ENCODE data around the gene CFAP298. TPM values are rescaled to one million over a fixed set of nuclear protein-coding genes. Genes with fewer than 3 reads are reported as not detected.
"Not testable (repeated sequence)": the region's sequence is repeated elsewhere in the genome, so short reads cannot be mapped to it uniquely, and the experiment has no call there.

The CFAP298 gene
- total RNA-seq, 3 donors from 2014 or later = 58.7 to 74.7 (median 63.7) TPM

GRCh38 chr21:32610940-32611339, 1.2 kb downstream of the CFAP298 start:
- Mint-ChIP-seq H3K36me3 (ENCODE audit: insufficient read depth) (peaks cover 17% of the 10 kb centered on the region), H3K4me3 (peak overlapping the region; percentile 64), H3K4me1 (ENCODE audit: low read depth) (peaks cover 18% of the 10 kb centered on the region)
- H3K9me3 Mint-ChIP-seq; ATAC-seq; H3K27me3 Mint-ChIP-seq (ENCODE audit: low read depth); DNase-seq: not testable (repeated sequence)

DNA sequence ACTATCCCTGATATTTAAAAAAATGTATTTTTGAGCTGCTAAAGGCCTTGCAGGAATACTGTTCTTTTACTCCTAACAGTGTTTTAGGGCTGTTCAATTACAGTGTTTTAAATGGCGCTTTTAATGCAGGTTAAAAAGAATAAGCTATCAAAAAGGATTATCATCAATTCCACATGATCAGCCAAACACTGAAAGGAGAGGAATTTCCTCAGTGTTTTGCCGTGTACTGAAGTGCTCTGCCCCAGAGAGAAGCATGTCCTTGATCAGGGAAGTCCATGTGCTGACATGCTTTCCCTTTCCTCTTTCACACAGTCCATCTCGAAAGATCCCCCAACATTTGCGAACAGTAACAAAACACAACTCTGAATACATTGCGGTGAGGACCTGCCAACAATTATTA, 3.3 kb downstream of the CFAP298 start:
- no peak for DNase-seq
- Mint-ChIP-seq H3K27me3 (ENCODE audit: low read depth) (no peaks in the 10 kb centered on the region), H3K36me3 (ENCODE audit: insufficient read depth) (peaks cover 30% of the 10 kb centered on the region), H3K9me3 (no peaks in the 10 kb centered on the region), H3K4me1 (ENCODE audit: low read depth) (peaks cover 18% of the 10 kb centered on the region), H3K4me3 (no peak overlapping the region)
- ATAC-seq = no peak

- no peaks in the 10 kb centered on the region for H3K27me3 Mint-ChIP-seq (ENCODE audit: low read depth)
Measured at GRCh38 chr21:32605469-32605868, 6.7 kb downstream of the CFAP298 start.

GRCh38 chr21:32604464-32604863, 7.7 kb downstream of the CFAP298 start:
- Mint-ChIP-seq H3K4me3 (no peak overlapping the region), H3K36me3 (ENCODE audit: insufficient read depth) (peaks cover 45% of the 10 kb centered on the region), H3K4me1 (ENCODE audit: low read depth) (peaks cover 3% of the 10 kb centered on the region), H3K27me3 (ENCODE audit: low read depth) (no peaks in the 10 kb centered on the region), H3K9me3 (no peaks in the 10 kb centered on the region)
- ATAC-seq (no peak), DNase-seq (no peak)

More at GRCh38 chr21:32605469-32605868, 6.7 kb downstream of the CFAP298 start:
- peaks cover 9% of the 10 kb centered on the region for H3K4me1 Mint-ChIP-seq (ENCODE audit: low read depth)
- DNase-seq (no peak), ATAC-seq (no peak)
- H3K9me3 Mint-ChIP-seq = no peaks in the 10 kb centered on the region
- peaks cover 47% of the 10 kb centered on the region for H3K36me3 Mint-ChIP-seq (ENCODE audit: insufficient read depth)
- H3K4me3 Mint-ChIP-seq = no peak overlapping the region

DNA sequence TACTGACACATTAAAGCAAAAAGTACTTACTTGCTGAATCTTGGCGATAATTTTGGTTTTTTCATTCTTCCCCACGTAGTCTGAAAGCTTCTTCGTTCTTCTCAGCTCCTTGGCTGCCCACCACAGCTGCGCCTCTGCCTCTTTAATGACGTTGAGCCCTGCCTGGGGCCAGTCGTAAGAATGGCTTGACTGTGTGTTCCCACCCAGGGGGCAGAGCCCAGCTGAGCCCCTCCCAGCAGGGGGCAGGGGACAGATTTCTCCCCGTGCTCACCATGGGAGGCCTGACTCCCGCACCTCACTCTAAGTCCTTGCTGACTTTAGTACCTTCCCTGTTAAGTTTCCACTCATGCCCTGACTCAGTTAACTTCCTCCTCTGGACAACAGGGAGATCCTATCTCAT, 9.0 kb downstream of the CFAP298 start:
- no peak overlapping the region for H3K4me3 Mint-ChIP-seq
- H3K9me3 Mint-ChIP-seq = no peaks in the 10 kb centered on the region
- DNase-seq = no peak
- ATAC-seq = no peak
- no peaks in the 10 kb centered on the region for H3K4me1 Mint-ChIP-seq (ENCODE audit: low read depth)
- H3K36me3 Mint-ChIP-seq (ENCODE audit: insufficient read depth) = peaks cover 44% of the 10 kb centered on the region
- no peaks in the 10 kb centered on the region for H3K27me3 Mint-ChIP-seq (ENCODE audit: low read depth)

GRCh38 chr21:32602099-32602498, 10.1 kb downstream of the CFAP298 start:
- Mint-ChIP-seq H3K4me3 (no peak overlapping the region), H3K4me1 (ENCODE audit: low read depth) (no peaks in the 10 kb centered on the region), H3K27me3 (ENCODE audit: low read depth) (no peaks in the 10 kb centered on the region), H3K36me3 (ENCODE audit: insufficient read depth) (peaks cover 44% of the 10 kb centered on the region), H3K9me3 (no peaks in the 10 kb centered on the region)
- DNase-seq = no peak
- ATAC-seq = no peak

GRCh38 chr21:32599526-32599925, 12.7 kb downstream of the CFAP298 start:
- DNase-seq (no peak), ATAC-seq (no peak)
- H3K4me1 Mint-ChIP-seq (ENCODE audit: low read depth) = peaks cover 1% of the 10 kb centered on the region
- H3K27me3 Mint-ChIP-seq (ENCODE audit: low read depth) = no peaks in the 10 kb centered on the region
- no peaks in the 10 kb centered on the region for H3K9me3 Mint-ChIP-seq
- H3K4me3 Mint-ChIP-seq = no peak overlapping the region
- H3K36me3 Mint-ChIP-seq (ENCODE audit: insufficient read depth) = peaks cover 27% of the 10 kb centered on the region

DNA sequence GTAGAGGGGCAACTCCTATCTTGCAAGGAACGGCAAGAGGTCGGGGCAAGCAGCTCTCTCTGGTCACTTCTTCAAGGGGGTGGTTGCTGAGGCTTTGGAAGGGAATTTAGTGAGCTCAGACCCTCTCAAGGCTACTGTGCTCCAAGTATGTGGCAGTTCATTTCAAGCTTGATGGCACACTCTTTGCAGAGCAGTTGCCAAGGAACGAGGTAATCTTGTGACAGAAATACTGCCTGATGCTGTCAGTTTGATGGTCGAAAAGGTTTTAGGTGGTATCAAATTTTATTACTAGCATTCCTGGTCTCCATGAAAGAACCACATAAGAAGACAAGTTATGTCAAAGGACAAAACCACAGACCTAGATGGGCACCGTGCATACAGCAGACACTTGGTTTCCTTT, 13.1 kb downstream of the CFAP298 start:
- DNase-seq = no peak
- Mint-ChIP-seq H3K36me3 (ENCODE audit: insufficient read depth) (peaks cover 22% of the 10 kb centered on the region), H3K27me3 (ENCODE audit: low read depth) (no peaks in the 10 kb centered on the region), H3K4me3 (no peak overlapping the region), H3K9me3 (no peaks in the 10 kb centered on the region), H3K4me1 (ENCODE audit: low read depth) (peaks cover 1% of the 10 kb centered on the region)
- ATAC-seq = no peak

GRCh38 chr21:32597205-32597604, 15.0 kb downstream of the CFAP298 start:
- peaks cover 1% of the 10 kb centered on the region for H3K4me1 Mint-ChIP-seq (ENCODE audit: low read depth)
- no peaks in the 10 kb centered on the region for H3K9me3 Mint-ChIP-seq
- H3K36me3 Mint-ChIP-seq (ENCODE audit: insufficient read depth) = peaks cover 10% of the 10 kb centered on the region
- DNase-seq (no peak), ATAC-seq (no peak)
- H3K27me3 Mint-ChIP-seq (ENCODE audit: low read depth) = no peaks in the 10 kb centered on the region
- H3K4me3 Mint-ChIP-seq = no peak overlapping the region

DNA sequence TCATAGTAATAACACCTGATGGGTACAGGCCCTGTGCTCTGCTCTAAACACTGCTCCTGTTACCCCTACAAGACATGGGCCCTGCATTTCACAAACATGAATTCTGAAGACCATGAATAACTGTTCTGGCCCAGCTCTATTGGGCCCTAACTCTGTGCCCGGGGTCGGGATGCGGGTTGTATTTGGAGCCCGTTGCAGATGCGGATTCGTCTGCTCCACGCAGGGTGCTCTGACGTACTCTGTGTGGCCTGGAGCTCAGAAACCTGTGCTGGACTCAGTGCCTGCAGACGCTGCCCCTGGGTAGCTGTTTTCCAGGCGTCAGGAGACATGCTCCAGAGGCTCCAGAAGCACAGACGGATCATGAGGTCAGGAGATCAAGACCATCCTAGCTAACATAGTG, 16.7 kb downstream of the CFAP298 start:
- no peaks in the 10 kb centered on the region for H3K27me3 Mint-ChIP-seq (ENCODE audit: low read depth)
- peaks cover 5% of the 10 kb centered on the region for H3K36me3 Mint-ChIP-seq (ENCODE audit: insufficient read depth)
- DNase-seq = no peak
- no peak overlapping the region for H3K4me3 Mint-ChIP-seq
- H3K4me1 Mint-ChIP-seq (ENCODE audit: low read depth) = peaks cover 1% of the 10 kb centered on the region
- H3K9me3 Mint-ChIP-seq = no peaks in the 10 kb centered on the region
- no peak for ATAC-seq

DNA sequence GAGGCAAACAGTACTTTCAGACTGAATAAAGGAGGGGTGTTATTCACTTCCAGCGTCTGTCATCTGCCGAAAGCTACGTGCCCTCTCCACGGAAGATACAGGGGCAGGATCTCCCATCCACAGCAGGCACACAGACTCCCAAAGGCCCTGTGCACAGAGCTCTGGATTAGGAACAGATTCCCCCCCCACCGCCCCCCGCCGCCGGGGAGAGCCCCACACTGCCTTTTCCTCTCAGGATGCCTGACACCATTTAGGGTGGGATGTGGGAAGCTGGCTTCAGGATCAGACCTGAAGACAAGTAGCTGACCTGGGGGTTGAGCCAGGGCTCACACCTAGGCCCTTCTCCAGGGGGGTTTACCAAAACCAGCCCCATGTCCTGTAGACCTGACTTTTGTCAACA, 18.5 kb downstream of the CFAP298 start:
- peaks cover 1% of the 10 kb centered on the region for H3K4me1 Mint-ChIP-seq (ENCODE audit: low read depth)
- ATAC-seq = no peak
- DNase-seq = no peak
- no peaks in the 10 kb centered on the region for H3K9me3 Mint-ChIP-seq
- H3K36me3 Mint-ChIP-seq (ENCODE audit: insufficient read depth) = no peaks in the 10 kb centered on the region
- H3K27me3 Mint-ChIP-seq (ENCODE audit: low read depth) = no peaks in the 10 kb centered on the region
- H3K4me3 Mint-ChIP-seq = no peak overlapping the region

GRCh38 chr21:32592929-32593502, 19.2 kb downstream of the CFAP298 start:
- Mint-ChIP-seq H3K27me3 (ENCODE audit: low read depth) (no peaks in the 10 kb centered on the region), H3K4me1 (ENCODE audit: low read depth) (peaks cover 1% of the 10 kb centered on the region), H3K36me3 (ENCODE audit: insufficient read depth) (no peaks in the 10 kb centered on the region), H3K4me3 (no peak overlapping the region), H3K9me3 (no peaks in the 10 kb centered on the region)
- DNase-seq (no peak), ATAC-seq (no peak)

GRCh38 chr21:32590130-32590529, 22.0 kb downstream of the CFAP298 start:
- no peak overlapping the region for H3K4me3 Mint-ChIP-seq

GRCh38 chr21:32587651-32588050, 24.5 kb downstream of the CFAP298 start:
- H3K36me3 Mint-ChIP-seq (ENCODE audit: insufficient read depth) = no peaks in the 10 kb centered on the region
- ATAC-seq (no peak), DNase-seq (no peak)
- peaks cover 1% of the 10 kb centered on the region for H3K27me3 Mint-ChIP-seq (ENCODE audit: low read depth)
- H3K4me1 Mint-ChIP-seq (ENCODE audit: low read depth) = no peaks in the 10 kb centered on the region
- no peaks in the 10 kb centered on the region for H3K9me3 Mint-ChIP-seq
- H3K4me3 Mint-ChIP-seq = no peak overlapping the region

More at GRCh38 chr21:32590130-32590529, 22.0 kb downstream of the CFAP298 start:
- no peak for ATAC-seq
- Mint-ChIP-seq H3K27me3 (ENCODE audit: low read depth) (no peaks in the 10 kb centered on the region), H3K4me1 (ENCODE audit: low read depth) (no peaks in the 10 kb centered on the region), H3K9me3 (no peaks in the 10 kb centered on the region), H3K36me3 (ENCODE audit: insufficient read depth) (no peaks in the 10 kb centered on the region)
- DNase-seq = no peak

- ATAC-seq (no peak), DNase-seq (no peak)
- Mint-ChIP-seq H3K9me3 (no peaks in the 10 kb centered on the region), H3K4me1 (ENCODE audit: low read depth) (no peaks in the 10 kb centered on the region), H3K27me3 (ENCODE audit: low read depth) (peaks cover 1% of the 10 kb centered on the region), H3K36me3 (ENCODE audit: insufficient read depth) (no peaks in the 10 kb centered on the region), H3K4me3 (no peak overlapping the region)
Measured at GRCh38 chr21:32587120-32587519, 25.1 kb downstream of the CFAP298 start.

GRCh38 chr21:32585970-32586369, 26.2 kb downstream of the CFAP298 start:
- Mint-ChIP-seq H3K36me3 (ENCODE audit: insufficient read depth) (no peaks in the 10 kb centered on the region), H3K4me3 (no peak overlapping the region), H3K4me1 (ENCODE audit: low read depth) (no peaks in the 10 kb centered on the region), H3K27me3 (ENCODE audit: low read depth) (peaks cover 1% of the 10 kb centered on the region), H3K9me3 (no peaks in the 10 kb centered on the region)
- ATAC-seq (no peak), DNase-seq (no peak)

Measured in activated T-cell treated with anti-CD3 and anti-CD28 coated beads, Interleukin-2, amount 50 U/mL, for 4 hours (primary cell).